ENCODE measurements around the gene PRKCZ. TPM values are rescaled to one million over a fixed set of nuclear protein-coding genes. Genes with fewer than 3 reads are reported as not detected.

PRKCZ gene
- total and polyA plus RNA-seq, 2 of the 4 experiments (the other 2 are of a cell fraction) = 2.0 to 3.5 TPM

DNA sequence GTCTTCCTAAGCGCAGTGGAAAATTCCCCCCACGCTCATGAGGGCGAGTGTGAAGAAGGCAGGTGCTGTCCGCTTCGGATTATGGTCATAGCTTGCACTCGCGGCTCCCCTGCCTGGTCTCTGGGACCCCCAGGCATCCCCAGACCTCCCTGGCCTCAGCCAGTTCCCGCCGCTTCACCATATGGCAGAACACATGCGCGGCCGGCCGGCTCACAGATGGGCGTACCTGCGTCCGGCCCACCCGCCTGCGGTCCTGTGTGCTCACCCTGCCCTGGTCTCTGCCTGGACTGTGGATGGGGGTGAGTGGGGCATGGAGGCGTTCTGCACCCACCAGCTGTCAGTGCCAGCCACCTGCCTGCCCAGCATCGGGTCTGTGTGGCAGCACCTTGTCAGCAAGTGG lies 34.1 kb downstream of the PRKCZ start:
- dilution Hi-C loops (cut with HindIII; ENCODE audit: low sequenced_read_pairs, unreplicated experiment) = no loop called here
- 94% methylated on average over 8 of the region's 20 CpGs; no CpG with 5 or more reads in 1 of the 2 experiments for WGBS, 2 experiments (ENCODE audit: extremely low coverage in 2 of 2, insufficient read length in 1 of 2)

More for the DNA sequence above, 34.1 kb downstream of the PRKCZ start:
- Histone ChIP-seq H4K91ac (ENCODE audit: insufficient read depth, low read depth, low read length) (no peak overlapping the region), H4K5ac (ENCODE audit: low read depth, low read length) (no peak overlapping the region), H3K18ac (ENCODE audit: low read depth, low read length) (no peak overlapping the region), H4K20me1 (ENCODE audit: insufficient read depth, low read length) (no peaks in the 10 kb centered on the region), H3K4me1 (ENCODE audit: control insufficient read depth, insufficient read depth, low read length) (peaks cover 6% of the 10 kb centered on the region), H3K14ac (replicated peaks; ENCODE audit: low read depth, low read length) (no peak overlapping the region), H2AFZ (replicated peaks; ENCODE audit: low read length, poor library complexity) (no peak overlapping the region), H2BK5ac (ENCODE audit: low read depth, low read length, poor library complexity, severe bottlenecking) (no peak overlapping the region), H3K23ac (ENCODE audit: low read depth, low read length) (no peak overlapping the region), H3K9me3 (ENCODE audit: control insufficient read depth, insufficient read depth, low read length) (peaks cover 15% of the 10 kb centered on the region; the same call in 1 of the 2 replicates), H2BK120ac (ENCODE audit: low read depth, low read length) (no peak overlapping the region), H2AK5ac (ENCODE audit: low read depth, low read length) (no peak overlapping the region), H3K36me3 (ENCODE audit: control insufficient read depth, insufficient read depth, low read length) (no peaks in the 10 kb centered on the region), H4K8ac (ENCODE audit: low read depth in 2 of 2, low read length in 2 of 2) (no peak overlapping the region), H2AK9ac (replicated peaks; ENCODE audit: low read depth, low read length, poor library complexity) (no peak overlapping the region), H3K4me2 (ENCODE audit: low read depth, low read length) (no peak overlapping the region), H3K9ac (ENCODE audit: low read depth, low read length) (no peak overlapping the region), H3K4me3 (ENCODE audit: insufficient read depth, low read depth, low read length) (no peak overlapping the region), H3K27ac (ENCODE audit: insufficient read depth, low read length) (no peak overlapping the region), H2BK20ac (ENCODE audit: low read depth, low read length) (no peak overlapping the region), H2BK15ac (ENCODE audit: low read depth, low read length) (no peak overlapping the region), H3K4ac (ENCODE audit: low read depth, low read length) (no peak overlapping the region), H3K56ac (ENCODE audit: extremely low read depth, insufficient read depth, low read length) (no peak overlapping the region), H3K79me1 (ENCODE audit: low read depth in 1 of 2, low read length in 2 of 2) (no peaks in the 10 kb centered on the region), H3K27me3 (ENCODE audit: control insufficient read depth, insufficient read depth, low read length) (no peaks in the 10 kb centered on the region; the same call in 1 of the 2 replicates), H3K9me1 (ENCODE audit: insufficient read depth, low read length) (peaks cover 4% of the 10 kb centered on the region; the same call in 1 of the 2 replicates)
- POLR2A ChIA-PET (ENCODE audit: unreplicated experiment) = no interaction called here
- TF ChIP-seq MXI1 (IDR thresholded peaks at IDR 0.05; ENCODE audit: borderline replicate concordance, low read depth, low read length) (no peak), SMC3 (IDR thresholded peaks at IDR 0.05; ENCODE audit: low read depth, low read length) (no peak), RAD21 (IDR thresholded peaks at IDR 0.05; ENCODE audit: low read length) (no peak), MAZ (IDR thresholded peaks at IDR 0.05; ENCODE audit: borderline replicate concordance, low read depth, low read length) (no peak), MAFK (IDR thresholded peaks at IDR 0.05; ENCODE audit: low read depth, low read length) (no peak), RCOR1 (IDR thresholded peaks at IDR 0.05; ENCODE audit: insufficient replicate concordance, low read length) (no peak), CEBPB (IDR thresholded peaks at IDR 0.05; ENCODE audit: low read depth, low read length) (no peak)
- TF ChIP-seq, protein P1, sequence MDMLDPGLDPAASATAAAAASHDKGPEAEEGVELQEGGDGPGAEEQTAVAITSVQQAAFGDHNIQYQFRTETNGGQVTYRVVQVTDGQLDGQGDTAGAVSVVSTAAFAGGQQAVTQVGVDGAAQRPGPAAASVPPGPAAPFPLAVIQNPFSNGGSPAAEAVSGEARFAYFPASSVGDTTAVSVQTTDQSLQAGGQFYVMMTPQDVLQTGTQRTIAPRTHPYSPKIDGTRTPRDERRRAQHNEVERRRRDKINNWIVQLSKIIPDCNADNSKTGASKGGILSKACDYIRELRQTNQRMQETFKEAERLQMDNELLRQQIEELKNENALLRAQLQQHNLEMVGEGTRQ (IDR thresholded peaks at IDR 0.05; ENCODE audit: low read depth, low read length) = no peak
- TF ChIP-seq, protein P2, sequence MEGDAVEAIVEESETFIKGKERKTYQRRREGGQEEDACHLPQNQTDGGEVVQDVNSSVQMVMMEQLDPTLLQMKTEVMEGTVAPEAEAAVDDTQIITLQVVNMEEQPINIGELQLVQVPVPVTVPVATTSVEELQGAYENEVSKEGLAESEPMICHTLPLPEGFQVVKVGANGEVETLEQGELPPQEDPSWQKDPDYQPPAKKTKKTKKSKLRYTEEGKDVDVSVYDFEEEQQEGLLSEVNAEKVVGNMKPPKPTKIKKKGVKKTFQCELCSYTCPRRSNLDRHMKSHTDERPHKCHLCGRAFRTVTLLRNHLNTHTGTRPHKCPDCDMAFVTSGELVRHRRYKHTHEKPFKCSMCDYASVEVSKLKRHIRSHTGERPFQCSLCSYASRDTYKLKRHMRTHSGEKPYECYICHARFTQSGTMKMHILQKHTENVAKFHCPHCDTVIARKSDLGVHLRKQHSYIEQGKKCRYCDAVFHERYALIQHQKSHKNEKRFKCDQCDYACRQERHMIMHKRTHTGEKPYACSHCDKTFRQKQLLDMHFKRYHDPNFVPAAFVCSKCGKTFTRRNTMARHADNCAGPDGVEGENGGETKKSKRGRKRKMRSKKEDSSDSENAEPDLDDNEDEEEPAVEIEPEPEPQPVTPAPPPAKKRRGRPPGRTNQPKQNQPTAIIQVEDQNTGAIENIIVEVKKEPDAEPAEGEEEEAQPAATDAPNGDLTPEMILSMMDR (conservative IDR thresholded peaks at IDR 0.05; ENCODE audit: low read depth, low read length) = no peak
- CTCF ChIA-PET = no interaction called here
- no peak for DNase-seq
- intact Hi-C loops (cut with micrococcal nuclease) = no loop called here
- in situ Hi-C loops (cut with MboI; ENCODE audit: low sequenced_read_pairs) = no loop called here
- no TSS peak for BruUV-seq (replicated peaks)
- ATAC-seq (ENCODE audit: low read depth) = no peak
